Stimulated activated CD4-positive, alpha-beta T cell treated with anti-CD3 and anti-CD28 coated beads, TNF-alpha, amount 100 ng/mL, for 1 hour (primary cell): ENCODE data around the gene DOCK1.
"Not testable (repeated sequence)": the region's sequence is repeated elsewhere in the genome, so short reads cannot be mapped to it uniquely, and the experiment has no call there.

Source experiments
- DNase-seq, 3 donors: peaks; one replicate each; pipeline ENCODE4 v3.0.0-alpha.2; 2020; ENCODE audit warnings: low read depth in 3 of 3, low spot score in 1 of 3

The DOCK1 gene

DNA sequence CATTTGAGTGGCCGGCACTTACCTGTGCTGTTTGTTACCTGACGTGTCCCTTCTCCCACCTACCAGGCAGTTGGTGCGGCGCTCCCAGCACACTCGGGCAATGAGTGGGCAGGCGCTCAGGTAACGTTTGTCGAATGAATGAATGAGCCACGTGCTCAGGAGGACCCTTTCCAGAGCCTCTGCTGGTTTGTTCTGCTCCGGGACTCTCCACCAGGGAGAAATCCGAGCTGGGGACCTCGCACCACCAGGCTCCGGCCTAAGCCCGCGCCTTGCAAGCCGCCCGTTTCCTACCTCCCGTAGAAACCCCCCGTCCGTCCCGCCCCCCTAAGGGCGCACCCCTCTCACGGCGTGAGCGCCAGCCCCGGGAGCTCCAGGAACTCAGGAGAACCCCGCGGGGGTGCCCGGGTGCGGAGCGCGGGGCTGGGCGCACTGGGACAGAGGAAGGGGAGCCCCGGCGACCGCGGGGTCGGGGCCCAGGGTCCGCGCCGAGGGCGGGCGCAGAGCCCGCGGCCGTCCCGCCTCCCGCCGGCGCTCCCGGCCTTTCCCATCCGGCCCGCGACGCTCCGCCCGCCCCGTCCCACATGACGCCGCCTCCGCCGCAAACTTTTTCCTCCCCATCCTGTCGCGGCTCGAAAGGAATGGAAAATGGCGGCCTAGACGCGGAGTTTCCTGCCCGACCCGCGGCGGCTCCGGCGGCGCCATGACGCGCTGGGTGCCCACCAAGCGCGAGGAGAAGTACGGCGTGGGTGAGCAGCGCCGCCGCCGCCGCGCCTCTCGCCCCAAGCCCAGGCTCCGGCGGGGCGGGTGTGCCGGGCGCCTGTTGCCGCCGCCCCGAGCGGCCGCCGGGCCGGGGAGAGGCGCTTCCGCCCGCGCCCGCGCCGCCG, at the start of gene DOCK1:
Gene DOCK1, plus strand, starts transcription at position 611 of the 884 bp plus-strand sequence. Its CDS starts 90 bp downstream, at position 701.
- no peak for DNase-seq

GRCh38 chr10:126857178-126857806, 47.9 kb upstream of the DOCK1 start:
- DNase-seq: no peak

DNA sequence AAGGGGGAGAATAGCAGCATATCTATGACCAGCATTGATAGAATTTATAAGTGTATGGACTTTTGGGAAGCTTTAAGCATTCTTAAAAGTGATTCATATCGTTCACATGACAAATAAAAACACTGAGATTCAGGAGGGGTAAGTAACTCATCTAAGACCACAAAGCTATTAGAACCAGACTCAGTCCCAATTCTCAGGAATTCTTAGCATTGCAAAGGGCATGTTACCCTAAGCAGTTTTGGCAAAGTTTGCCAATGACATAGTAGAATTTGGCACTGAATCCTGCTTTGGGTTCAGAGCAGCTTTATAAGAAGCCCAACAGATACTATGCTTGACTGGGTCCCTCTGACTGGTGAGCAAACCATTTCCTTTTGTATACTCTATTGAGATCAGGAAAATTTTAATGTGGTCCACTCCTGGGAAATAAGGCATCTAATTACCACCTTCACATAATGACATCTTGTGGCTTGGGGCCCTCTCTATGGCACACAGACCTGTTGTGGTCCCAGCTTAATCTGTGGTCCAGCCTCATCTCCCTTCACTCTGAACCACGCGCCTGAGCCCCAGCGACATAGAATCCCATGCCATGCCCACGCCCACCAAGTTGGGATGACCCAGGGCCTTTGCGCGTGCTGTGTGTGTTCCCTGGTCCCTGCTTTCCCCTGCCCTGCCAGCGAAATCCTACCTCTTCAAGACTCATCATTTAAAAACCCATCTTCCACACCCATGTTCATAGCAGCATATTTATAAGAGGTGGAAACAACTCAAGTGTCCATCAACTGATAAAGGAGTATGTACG, 37.5 kb upstream of the DOCK1 start:
- no peak for DNase-seq

DNA sequence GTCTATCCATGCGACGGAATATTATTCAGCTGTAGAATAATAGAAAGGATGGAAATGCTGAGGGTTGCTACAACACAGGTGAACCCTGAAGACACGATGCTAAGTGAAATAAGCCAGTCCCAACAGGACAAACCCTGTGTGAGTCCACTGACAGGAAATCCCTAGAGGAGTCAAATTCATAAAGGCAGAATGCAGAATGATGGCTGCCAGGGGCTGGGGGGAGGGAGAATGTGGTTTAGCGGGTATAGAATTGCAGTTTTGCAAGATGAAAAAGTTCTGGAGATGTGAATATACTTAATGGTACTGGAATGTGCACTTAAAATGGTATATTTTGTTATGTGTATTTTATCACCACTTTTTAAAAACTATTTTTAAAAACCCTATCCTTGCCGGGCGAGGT, 36.9 kb upstream of the DOCK1 start:
- DNase-seq: no peak

- DNase-seq: no peak
Observed at GRCh38 chr10:126872135-126872534, 33.1 kb upstream of the DOCK1 start.

DNA sequence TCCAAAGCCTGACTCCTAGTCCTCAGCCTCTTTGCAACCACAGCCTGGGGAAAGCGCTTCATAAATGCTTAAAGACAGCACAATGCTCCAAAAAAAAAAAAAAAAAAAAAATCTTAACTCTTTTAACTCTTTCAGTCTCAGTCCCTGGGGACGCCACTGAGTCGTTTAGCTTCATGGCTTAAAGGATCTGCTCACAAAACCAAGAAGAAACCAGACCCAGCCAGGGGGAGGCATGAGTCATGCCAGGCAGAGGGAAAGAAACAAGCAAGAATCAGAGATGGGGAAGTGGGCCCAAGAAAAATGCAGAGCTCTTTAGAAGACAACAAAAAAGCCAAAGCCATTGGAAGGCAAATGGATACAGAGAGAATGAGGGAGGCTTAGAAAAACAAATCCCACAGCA, 32.5 kb upstream of the DOCK1 start:
- no peak for DNase-seq

DNA sequence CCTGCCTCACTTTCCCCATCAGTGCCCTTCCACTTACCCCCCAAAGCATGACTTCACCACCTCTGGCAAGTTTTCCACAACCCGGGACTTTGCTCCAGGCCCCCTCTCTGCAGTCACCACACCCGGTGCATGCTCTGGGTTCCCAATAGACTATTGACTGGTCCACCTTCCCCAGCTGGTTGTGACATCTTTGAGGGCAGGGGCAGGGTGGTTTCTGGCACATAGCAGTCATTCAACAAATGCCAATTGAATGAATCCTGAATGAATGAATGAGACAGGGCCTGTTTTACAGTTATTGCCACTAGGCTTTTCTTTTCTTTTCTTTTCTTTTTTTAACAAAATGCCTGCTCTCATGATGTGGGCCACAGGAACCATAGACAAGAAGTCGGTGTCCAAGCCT, 28.8 kb upstream of the DOCK1 start:
- no peak for DNase-seq

GRCh38 chr10:126877390-126877789, 27.8 kb upstream of the DOCK1 start:
- DNase-seq: no peak

DNA sequence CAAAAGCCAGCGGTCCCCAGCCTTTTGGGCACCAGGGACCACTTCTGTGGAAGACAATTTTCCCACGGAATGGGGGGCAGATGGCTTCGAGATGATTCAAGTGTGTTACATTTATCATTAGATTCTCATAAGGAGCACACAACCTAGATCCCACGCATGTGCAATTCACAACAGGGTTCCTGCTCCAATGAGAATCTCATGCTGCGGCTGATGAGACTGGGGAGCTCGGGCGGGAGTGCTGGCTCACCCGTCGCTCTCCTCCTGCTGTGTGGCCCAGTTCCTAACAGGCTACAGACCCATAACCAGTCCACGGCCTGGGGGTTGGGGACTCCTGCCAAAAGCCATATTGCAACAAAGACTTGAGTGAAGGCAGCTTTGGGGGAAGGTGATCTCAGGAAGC, 26.6 kb upstream of the DOCK1 start:
- DNase-seq: no peak

GRCh38 chr10:126880926-126881325, 24.3 kb upstream of the DOCK1 start:
- no peak for DNase-seq

- DNase-seq: not testable (repeated sequence)
Observed at GRCh38 chr10:126882055-126882454, 23.2 kb upstream of the DOCK1 start.

DNA sequence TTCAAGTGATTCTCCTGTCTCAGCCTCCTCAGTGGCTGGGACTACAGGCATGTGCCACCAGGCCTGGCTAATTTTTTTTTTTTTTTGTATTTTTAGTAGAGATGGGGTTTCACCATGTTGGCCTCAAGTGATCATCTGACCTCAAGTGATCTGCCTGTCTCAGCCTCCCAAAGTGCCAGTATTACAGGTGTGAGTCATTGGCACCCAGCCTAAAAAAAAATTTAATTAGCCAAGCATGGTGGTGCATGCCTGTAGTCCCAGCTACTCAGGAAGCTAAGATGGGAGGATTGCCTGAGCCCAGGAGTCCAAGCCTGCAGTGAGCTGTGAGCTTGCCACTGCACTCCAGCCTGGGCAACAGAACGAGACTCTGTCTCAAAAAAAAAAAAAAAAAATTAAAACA, 16.8 kb upstream of the DOCK1 start:
- not testable (repeated sequence) for DNase-seq

DNA sequence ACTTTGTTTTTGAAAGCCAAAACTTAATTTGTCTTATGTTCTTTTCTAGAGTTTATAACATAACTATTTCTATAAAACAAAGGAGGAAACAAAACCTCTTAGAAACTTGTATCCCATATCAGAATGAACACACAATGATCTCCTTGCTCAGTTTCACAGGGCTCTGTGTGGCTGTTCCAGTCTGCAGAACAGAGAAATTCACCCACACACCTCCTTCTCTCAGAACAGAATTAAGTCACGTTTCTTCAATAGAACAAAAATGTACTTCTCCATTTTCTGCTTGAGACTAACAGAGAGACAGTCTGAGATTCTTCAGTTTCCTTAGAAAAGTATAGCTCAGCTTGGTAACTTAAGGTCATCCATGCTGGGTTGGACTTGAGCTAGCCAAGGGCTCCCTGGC, 15.8 kb upstream of the DOCK1 start:
- no peak for DNase-seq

DNA sequence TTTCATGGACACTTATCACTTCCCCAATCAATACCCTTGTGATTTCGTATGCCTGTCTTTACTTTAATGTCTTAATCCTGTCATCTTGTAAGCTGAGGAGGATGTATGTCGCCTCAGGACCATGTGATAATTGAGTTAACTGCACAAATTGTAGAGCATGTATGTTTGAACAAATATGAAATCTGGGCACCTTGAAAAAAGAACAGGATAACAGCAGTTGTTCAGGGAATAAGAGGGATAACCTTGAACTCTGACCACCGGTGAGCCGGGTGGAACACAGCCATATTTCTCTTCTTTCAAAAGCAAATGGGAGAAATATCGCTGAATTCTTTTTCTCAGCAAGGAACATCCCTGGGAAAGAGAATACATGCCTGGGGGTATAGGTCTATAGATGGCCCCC, 14.4 kb upstream of the DOCK1 start:
- not testable (repeated sequence) for DNase-seq

GRCh38 chr10:126892226-126893175, 12.7 kb upstream of the DOCK1 start:
- DNase-seq: no peak

GRCh38 chr10:126893206-126893605, 12.0 kb upstream of the DOCK1 start:
- DNase-seq: no peak

DNA sequence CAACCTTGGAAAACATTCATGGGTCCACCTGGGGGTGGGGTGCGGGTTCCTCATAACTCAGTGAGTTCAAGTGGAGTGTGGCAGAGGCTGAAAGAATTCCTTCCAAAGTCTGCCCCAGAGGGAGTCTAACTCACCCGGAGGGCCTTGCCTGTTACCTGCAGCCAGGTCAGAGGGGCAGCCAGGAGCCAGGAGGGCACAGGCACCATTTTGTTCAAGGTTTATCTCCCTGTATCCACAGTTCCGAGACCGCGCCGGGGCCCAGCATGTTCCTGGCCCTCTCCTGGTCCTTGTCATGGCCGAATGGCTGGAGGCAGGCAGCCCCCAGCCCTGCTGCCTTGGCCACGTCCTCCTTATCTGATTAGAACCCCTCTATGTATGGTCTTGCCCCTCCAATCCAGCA, 11.4 kb upstream of the DOCK1 start:
- no peak for DNase-seq

DNA sequence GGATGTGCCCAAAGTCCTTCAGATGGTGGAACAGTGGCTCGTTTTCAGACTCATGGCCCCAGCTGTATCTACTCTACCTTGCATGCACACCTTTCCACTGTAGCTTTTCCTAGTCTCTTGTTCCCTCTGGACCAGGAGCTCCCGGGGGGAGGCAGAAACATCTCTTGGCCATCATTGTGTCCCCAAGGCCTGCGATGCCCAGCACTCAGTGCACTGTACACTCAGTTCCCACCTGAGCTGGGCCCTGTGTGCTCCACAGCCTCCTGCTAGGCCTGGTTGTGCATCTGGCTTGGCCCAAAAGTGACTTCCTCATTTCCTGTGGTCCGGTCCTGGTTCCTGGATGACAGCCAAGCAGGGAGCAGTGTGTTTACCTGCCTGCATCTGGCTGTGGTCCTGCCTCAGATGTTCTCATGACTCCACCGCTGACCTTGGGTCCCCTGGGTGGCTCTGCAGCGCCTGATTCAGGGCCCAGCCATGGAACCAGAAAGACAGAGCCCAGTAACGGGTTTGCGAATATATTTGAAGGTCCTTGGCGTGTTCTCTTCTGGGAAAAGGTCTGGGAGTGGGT, 9.9 kb upstream of the DOCK1 start:
- DNase-seq: no peak

DNA sequence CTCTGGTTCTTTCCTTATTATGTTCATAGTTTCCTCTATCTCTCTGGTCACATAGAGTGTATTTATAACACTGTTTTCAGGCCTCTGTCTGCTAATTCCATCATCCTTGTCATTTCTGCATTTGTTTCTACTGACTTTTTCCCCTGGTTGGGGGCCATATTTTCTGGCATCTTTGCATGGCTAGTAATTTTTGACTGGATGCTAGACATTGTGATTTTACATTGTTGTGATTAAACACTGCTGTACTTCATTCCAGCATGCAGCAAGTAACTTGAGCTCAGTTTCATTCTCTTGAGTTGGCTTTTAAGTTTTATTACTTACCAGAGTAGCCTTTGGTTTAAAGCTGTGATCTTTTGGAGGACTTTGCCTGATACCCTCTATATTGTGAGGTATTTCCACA, 6.8 kb upstream of the DOCK1 start:
- DNase-seq: no peak

DNA sequence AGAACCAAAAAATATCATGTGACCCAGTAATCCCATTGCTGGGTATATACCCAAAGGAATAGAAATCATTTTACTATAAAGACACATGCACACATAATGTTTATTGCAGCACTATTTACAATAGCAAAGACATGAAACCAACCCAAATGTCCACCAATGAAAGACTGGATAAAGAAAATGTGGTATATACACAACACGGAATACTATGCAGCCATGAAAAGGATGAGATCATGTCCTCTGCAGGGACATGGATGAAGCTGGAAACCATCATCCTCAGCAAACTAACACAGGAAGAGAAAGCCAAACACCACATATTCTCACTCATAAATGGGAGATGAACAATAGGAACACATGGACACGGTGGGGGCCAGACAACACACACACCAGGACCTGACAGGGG, 5.7 kb upstream of the DOCK1 start:
- DNase-seq: not testable (repeated sequence)
